Left ventricle myocardium superior (tissue), 1 donor: ENCODE results near the gene SETD5. TPM values are rescaled to one million over a fixed set of nuclear protein-coding genes. Genes with fewer than 3 reads are reported as not detected.

Experiments
- ATAC-seq: fragments of 200-7000 bp; cut with Tn5 transposase; one replicate; pipeline ENCODE4 v1.9.1; 2020; ENCODE audit warnings: mild to moderate bottlenecking, moderate library complexity
- DNase-seq: peaks from one replicate; pipeline ENCODE4 v3.0.0-alpha.2; 2020
- intact Hi-C: fragments of 100-400 bp; cut with micrococcal nuclease; formaldehyde crosslinking; loops from one replicate; pipeline ENCODE4 v1.11.0; 2022
- total RNA-seq: library from RNA; stranded (reverse); fragmentation: NEBNext Ultra II Directional; extraction: Animal tissue kit (Norgen Biotek cat#: 25700); gene quantifications from one replicate; pipeline ENCODE4 v1.2.1, GENCODE V29; 2021
- donor health status: DM: no; HTN: yes; CAD: no; lungs with severe emphysema.

Gene SETD5
- total RNA-seq, 1 donor from 2014 or later, result 60.2 TPM

- intact Hi-C loops, result no loop called here
- no peak for ATAC-seq
- DNase-seq, result no peak
Observed at GRCh38 chr3:9404680-9405079, 7.3 kb downstream of the SETD5 start.

- ATAC-seq (no peak), DNase-seq (no peak)
- intact Hi-C loops, result no loop called here
Observed at GRCh38 chr3:9405756-9406155, 8.3 kb downstream of the SETD5 start.

GRCh38 chr3:9406856-9407626 is 9.6 kb downstream of the SETD5 start:
- DNase-seq, result no peak
- intact Hi-C loops, result no loop called here
- peak; percentile 42 for ATAC-seq

- ATAC-seq (no peak), DNase-seq (no peak)
- intact Hi-C loops, result no loop called here
Observed at GRCh38 chr3:9408061-9408460, 10.6 kb downstream of the SETD5 start.

- intact Hi-C loops, result no loop called here
- DNase-seq (no peak), ATAC-seq (no peak)
Observed at GRCh38 chr3:9408546-9408945, 11.1 kb downstream of the SETD5 start.

GRCh38 chr3:9409981-9410854 is 12.8 kb downstream of the SETD5 start:
- no peak for ATAC-seq
- intact Hi-C loops, result no loop called here
- DNase-seq, result no peak

GRCh38 chr3:9411302-9411701 is 13.9 kb downstream of the SETD5 start:
- no peak for ATAC-seq
- no peak for DNase-seq

GRCh38 chr3:9412293-9412692 is 14.9 kb downstream of the SETD5 start:
- DNase-seq (no peak), ATAC-seq (no peak)
- intact Hi-C loops, result no loop called here

More at GRCh38 chr3:9411302-9411701, 13.9 kb downstream of the SETD5 start:
- intact Hi-C loops, result no loop called here

- DNase-seq (no peak), ATAC-seq (no peak)
- intact Hi-C loops, result no loop called here
Observed at GRCh38 chr3:9414826-9415225, 17.4 kb downstream of the SETD5 start.

- no peak for DNase-seq
- peak; percentile 15 for ATAC-seq
Observed at GRCh38 chr3:9415485-9416138, 18.2 kb downstream of the SETD5 start.

GRCh38 chr3:9416139-9416780 is 18.8 kb downstream of the SETD5 start:
- DNase-seq (no peak), ATAC-seq (peak; percentile 62)
- intact Hi-C loops, result no loop called here

More at GRCh38 chr3:9415485-9416138, 18.2 kb downstream of the SETD5 start:
- intact Hi-C loops, result no loop called here

- DNase-seq (no peak), ATAC-seq (no peak)
- intact Hi-C loops, result no loop called here
Observed at GRCh38 chr3:9420850-9421549, 23.6 kb downstream of the SETD5 start.

GRCh38 chr3:9422712-9423424 is 25.5 kb downstream of the SETD5 start:
- intact Hi-C loops, result no loop called here
- peak; percentile 97 for ATAC-seq
- no peak for DNase-seq

GRCh38 chr3:9428411-9428810 is 31.0 kb downstream of the SETD5 start:
- DNase-seq, result no peak
- no peak for ATAC-seq
- intact Hi-C loops, result no loop called here

- intact Hi-C loops, result no loop called here
- ATAC-seq (no peak), DNase-seq (no peak)
Observed at GRCh38 chr3:9430733-9431132, 33.3 kb downstream of the SETD5 start.

GRCh38 chr3:9433627-9434521 is 36.5 kb downstream of the SETD5 start:
- ATAC-seq, result peak; percentile 51
- no peak for DNase-seq
- intact Hi-C loops, result no loop called here

GRCh38 chr3:9435316-9435715 is 37.9 kb downstream of the SETD5 start:
- ATAC-seq (no peak), DNase-seq (no peak)
- intact Hi-C loops, result no loop called here
